Kidney epithelial cell (primary cell): ENCODE results near the gene ACOX2. TPM values are rescaled to one million over a fixed set of nuclear protein-coding genes. Genes with fewer than 3 reads are reported as not detected.

ENCODE experiments used
- DNase-seq: peaks from one replicate; pipeline ENCODE4 v3.0.0-alpha.2; 2010; ENCODE audit warnings: low read depth
- H3K27me3 ChIP-seq: 2 replicates; pipeline ENCODE4 v1.6.0; 2011; ENCODE audit warnings: low read length; ENCODE audit not compliant: control insufficient read depth, insufficient read depth
- H3K36me3 ChIP-seq: 2 replicates; pipeline ENCODE4 v1.5.1; 2011; ENCODE audit warnings: low read length; ENCODE audit not compliant: control insufficient read depth, insufficient read depth
- H3K4me3 ChIP-seq: 2 replicates; pipeline ENCODE4 v1.5.1; 2011; ENCODE audit warnings: low read depth, mild to moderate bottlenecking, control low read depth, low read length
- CTCF ChIP-seq: IDR thresholded peaks from 2 replicates; pipeline ENCODE4 v1.5.1; 2011; ENCODE audit warnings: mild to moderate bottlenecking, moderate library complexity, low read length, control low read depth, inconsistent platforms; ENCODE audit not compliant: insufficient read depth, poor library complexity, severe bottlenecking
- total RNA-seq: library from RNA; depleted of rRNA; stranded (reverse); fragments of >200 nt; gene quantifications from 2 replicates; pipeline ENCODE4 v1.2.3, GENCODE V29; 2015

The ACOX2 gene
- 0.38 and 0.41 TPM in 2 replicates for total RNA-seq

- H3K27me3 ChIP-seq, result no peaks in the 10 kb centered on the region
- no peaks in the 10 kb centered on the region for H3K36me3 ChIP-seq
- H3K4me3 ChIP-seq, result no peak within 1 kb of the TSS
- DNase-seq, result no peak
- TF ChIP-seq CTCF, result no peak
These were observed at the start of gene ACOX2 for GRCh38 chr3:58536501-58537411. TSS of gene ACOX2 (minus strand) at chr3:58537190. CDS start at chr3:58535106, 2,084 bp downstream.

GRCh38 chr3:58585994-58586393 lies 49.0 kb upstream of the ACOX2 start:
- DNase-seq, result no peak
- TF ChIP-seq CTCF, result no peak
- Histone ChIP-seq H3K36me3 (no peaks in the 10 kb centered on the region), H3K27me3 (peaks cover 15% of the 10 kb centered on the region), H3K4me3 (no peak overlapping the region)

GRCh38 chr3:58585005-58585786 lies 48.2 kb upstream of the ACOX2 start:
- Histone ChIP-seq H3K27me3 (peaks cover 15% of the 10 kb centered on the region), H3K36me3 (no peaks in the 10 kb centered on the region), H3K4me3 (peak overlapping the region; percentile 40)
- DNase-seq, result no peak
- peak; percentile 63 for TF ChIP-seq CTCF

GRCh38 chr3:58584690-58585004 lies 47.7 kb upstream of the ACOX2 start:
- Histone ChIP-seq H3K4me3 (peak overlapping the region; percentile 40), H3K36me3 (no peaks in the 10 kb centered on the region), H3K27me3 (peaks cover 15% of the 10 kb centered on the region)
- no peak for TF ChIP-seq CTCF
- no peak for DNase-seq

- TF ChIP-seq CTCF, result no peak
These were observed 44.5 kb upstream of the ACOX2 start for GRCh38 chr3:58581328-58582091.

More at GRCh38 chr3:58581328-58582091, 44.5 kb upstream of the ACOX2 start:
- DNase-seq, result no peak
- peaks cover 1% of the 10 kb centered on the region for H3K27me3 ChIP-seq
- no peak overlapping the region for H3K4me3 ChIP-seq
- no peaks in the 10 kb centered on the region for H3K36me3 ChIP-seq
